H1 (cell line): Measurements from ENCODE around the gene REM2. TPM values are rescaled to one million over a fixed set of nuclear protein-coding genes. Genes with fewer than 3 reads are reported as not detected.

Experiments
- CBX8 ChIP-seq: fragments of 300-800, 300-1000 bp; sonication (generic); IDR thresholded peaks from 2 replicates; pipeline ENCODE4 v1.7.1; 2016; ENCODE audit warnings: low read depth, low read length, borderline replicate concordance
- CREB1 ChIP-seq: IDR thresholded peaks from 2 replicates; pipeline ENCODE4 v1.6.1; 2012; ENCODE audit warnings: inconsistent platforms
- CTCF ChIP-seq, 3 experiments: IDR thresholded peaks; 1 replicate in 2 of 3; 2 replicates in 1 of 3; pipeline versions ENCODE4 v1.5.1 to v1.6.1; 2011; ENCODE audit warnings: low read length in 3 of 3, mild to moderate bottlenecking in 3 of 3, inconsistent platforms in 2 of 3, low read depth in 1 of 3, moderate library complexity in 1 of 3; ENCODE audit not compliant: insufficient read depth in 1 of 3; ENCODE audit errors: control extremely low read depth in 1 of 3
- EP300 ChIP-seq, 2 experiments: IDR thresholded peaks; 1 replicate in 1 of 2; 2 replicates in 1 of 2; pipeline ENCODE4 v1.6.1; 2011 to 2012; ENCODE audit warnings: low read depth in 2 of 2, low read length in 2 of 2, mild to moderate bottlenecking in 2 of 2, borderline replicate concordance in 1 of 2, inconsistent platforms in 1 of 2, moderate library complexity in 1 of 2
- FOSL1 ChIP-seq: IDR thresholded peaks from 2 replicates; pipeline ENCODE4 v1.6.1; 2011; ENCODE audit warnings: mild to moderate bottlenecking, low read depth, low read length, moderate library complexity; ENCODE audit not compliant: insufficient read depth
- KDM4A ChIP-seq: IDR thresholded peaks from one replicate; pipeline ENCODE4 v1.7.1; 2012; ENCODE audit warnings: low read depth, mild to moderate bottlenecking, moderate library complexity, low read length, inconsistent platforms; ENCODE audit not compliant: severe bottlenecking
- KDM5A ChIP-seq: fragments of 200-600 bp; IDR thresholded peaks from 2 replicates; pipeline ENCODE4 v1.7.1; 2012; ENCODE audit warnings: mild to moderate bottlenecking, low read length, inconsistent platforms, mixed read lengths
- MAFK ChIP-seq: IDR thresholded peaks from 2 replicates; pipeline ENCODE4 v1.6.1; 2012; ENCODE audit warnings: low read depth, mild to moderate bottlenecking, improper control_type of control experiment, low read length
- PHF8 ChIP-seq: fragments of 200-600 bp; sonication (generic); conservative IDR thresholded peaks from 2 replicates; pipeline ENCODE4 v1.7.1; 2012; ENCODE audit warnings: low read depth, mild to moderate bottlenecking, inconsistent platforms, low read length, moderate library complexity
- POLR2A ChIP-seq, 2 experiments: IDR thresholded peaks; 1 replicate in 1 of 2; 2 replicates in 1 of 2; pipeline ENCODE4 v1.6.1; 2011; ENCODE audit warnings: low read depth in 2 of 2, low read length in 2 of 2, mild to moderate bottlenecking in 2 of 2; ENCODE audit errors: control extremely low read depth in 1 of 2
- RBBP5 ChIP-seq: IDR thresholded peaks from 2 replicates; pipeline ENCODE4 v1.7.1; 2012; ENCODE audit warnings: low read depth, mild to moderate bottlenecking, inconsistent platforms, low read length, moderate library complexity, borderline replicate concordance
- RNF2 ChIP-seq: fragments of 200-900, 300-1000 bp; sonication (generic); IDR thresholded peaks from 2 replicates; pipeline ENCODE4 v1.7.1; 2016; ENCODE audit warnings: borderline replicate concordance, low read depth, mild to moderate bottlenecking, antibody characterized with exemption, low read length; ENCODE audit not compliant: poor library complexity, severe bottlenecking; ENCODE audit errors: missing control alignments
- SIX5 ChIP-seq: IDR thresholded peaks from 2 replicates; pipeline ENCODE4 v1.6.1; 2011; ENCODE audit warnings: mild to moderate bottlenecking, low read depth, low read length
- TAF7 ChIP-seq: optimal IDR thresholded peaks from 2 replicates; pipeline ENCODE3; 2011; ENCODE audit warnings: low read depth, mild to moderate bottlenecking, inconsistent platforms, low read length, moderate library complexity, borderline replicate concordance
- TBP ChIP-seq: IDR thresholded peaks from 2 replicates; pipeline ENCODE4 v1.6.1; 2011; ENCODE audit warnings: low read depth, low read length, improper control_type of control experiment
- polyA plus RNA-seq, 7 experiments: library from polyadenylated mRNA; depleted of rRNA in 3 of 7; stranded (reverse) in 5 of 7; unstranded in 2 of 7; fragments of >200 nt in 5 of 7; fragments of 200-250 nt in 2 of 7; gene quantifications; 1 replicate in 5 of 7; 2 replicates in 1 of 7; 4 replicates in 1 of 7; pipeline versions ENCODE4 v1.2.1 to v1.2.3, GENCODE V29; 2011 to 2013; ENCODE audit warnings: missing spikeins in 2 of 7, mixed read lengths in 2 of 7
- total RNA-seq: library from RNA; stranded (reverse); fragmentation: NEBNext Ultra II Directional; extraction: Animal tissue kit (Norgen Biotek cat#: 25700); gene quantifications from 2 replicates; pipeline ENCODE4 v1.2.1, GENCODE V29; 2021
- TF ChIP-seq, protein P1 (sequence below): IDR thresholded peaks from 2 replicates; pipeline ENCODE4 v1.6.1; 2012; ENCODE audit warnings: low read length, inconsistent platforms

Gene REM2
- total and polyA plus RNA-seq, 2 of the 8 experiments (the other 6 are each of a cell fraction or from before 2014, with no cell fraction given) = 1.00 to 1.1 TPM

DNA sequence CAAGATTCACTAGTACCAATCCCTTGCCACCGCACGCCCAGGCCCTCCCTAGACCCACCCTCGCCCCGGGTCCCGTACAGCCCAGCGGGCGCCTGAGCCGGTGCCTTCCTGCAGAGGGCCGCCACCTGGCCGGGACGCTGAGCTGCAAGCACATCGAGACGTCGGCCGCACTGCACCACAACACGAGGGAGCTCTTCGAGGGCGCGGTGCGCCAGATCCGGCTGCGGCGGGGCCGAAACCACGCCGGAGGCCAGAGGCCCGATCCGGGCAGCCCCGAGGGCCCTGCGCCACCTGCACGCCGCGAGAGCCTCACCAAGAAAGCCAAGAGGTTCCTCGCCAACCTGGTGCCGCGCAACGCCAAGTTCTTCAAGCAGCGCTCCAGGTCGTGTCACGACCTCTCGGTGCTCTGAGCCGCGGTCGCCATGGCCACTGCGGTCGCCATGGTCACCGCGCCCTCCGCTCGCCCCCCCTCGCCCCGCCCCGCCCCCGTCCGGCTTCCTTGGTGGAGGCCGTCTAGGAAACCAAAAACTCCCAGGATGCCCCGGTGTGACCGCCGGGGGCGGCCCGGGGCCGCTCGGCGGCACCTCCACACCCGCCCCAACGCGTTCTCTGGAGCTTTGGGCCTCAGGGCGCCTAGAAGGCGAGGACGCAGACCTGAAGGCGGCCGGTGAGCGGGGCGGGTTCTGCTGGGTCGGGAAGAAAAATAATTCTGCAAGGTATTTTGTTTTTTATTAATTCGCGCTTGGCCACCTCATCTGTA is 3.7 kb downstream of the REM2 start (continued):
- no peak for TF ChIP-seq FOSL1
- peak; percentile 78 for TF ChIP-seq PHF8
- TF ChIP-seq RNF2 = peak; percentile 46
- TF ChIP-seq EP300 (IDR thresholded peaks at IDR 0.05; ENCODE audit: borderline replicate concordance in 1 of 2, low read depth in 2 of 2, low read length in 2 of 2) = no peak
- TF ChIP-seq KDM4A = peak; percentile 86
- no peak for TF ChIP-seq TBP
- TF ChIP-seq MAFK = no peak
- TF ChIP-seq, protein P1, sequence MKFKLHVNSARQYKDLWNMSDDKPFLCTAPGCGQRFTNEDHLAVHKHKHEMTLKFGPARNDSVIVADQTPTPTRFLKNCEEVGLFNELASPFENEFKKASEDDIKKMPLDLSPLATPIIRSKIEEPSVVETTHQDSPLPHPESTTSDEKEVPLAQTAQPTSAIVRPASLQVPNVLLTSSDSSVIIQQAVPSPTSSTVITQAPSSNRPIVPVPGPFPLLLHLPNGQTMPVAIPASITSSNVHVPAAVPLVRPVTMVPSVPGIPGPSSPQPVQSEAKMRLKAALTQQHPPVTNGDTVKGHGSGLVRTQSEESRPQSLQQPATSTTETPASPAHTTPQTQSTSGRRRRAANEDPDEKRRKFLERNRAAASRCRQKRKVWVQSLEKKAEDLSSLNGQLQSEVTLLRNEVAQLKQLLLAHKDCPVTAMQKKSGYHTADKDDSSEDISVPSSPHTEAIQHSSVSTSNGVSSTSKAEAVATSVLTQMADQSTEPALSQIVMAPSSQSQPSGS = no peak
- TF ChIP-seq RBBP5 = 0 out of 2 replicates have a peak, but pooled peaks have one; percentile 46
- peak; percentile 17 to 35 (median 21); a peak in 3 of 4 replicates for TF ChIP-seq CTCF (IDR thresholded peaks at IDR 0.05; ENCODE audit: control extremely low read depth in 1 of 3, insufficient read depth in 1 of 3, low read depth in 1 of 3, low read length in 3 of 3)
- no peak for TF ChIP-seq CREB1
- TF ChIP-seq CBX8 = no peak
- peak in 1 of 2 experiments; percentile 75; a peak in 2 of 3 replicates for TF ChIP-seq POLR2A (IDR thresholded peaks at IDR 0.05; ENCODE audit: control extremely low read depth in 1 of 2, low read depth in 2 of 2, low read length in 2 of 2)
- TF ChIP-seq SIX5 = no peak
- no peak for TF ChIP-seq KDM5A
- TF ChIP-seq TAF7 = peak; percentile 53
